IMR-90 (cell line): Measurements from ENCODE around the gene TMEM52. TPM values are rescaled to one million over a fixed set of nuclear protein-coding genes. Genes with fewer than 3 reads are reported as not detected.

ENCODE experiments used
- ATAC-seq: fragments of 200-7000 bp; cut with Tn5 transposase; 2 replicates; pipeline ENCODE4 v1.9.1; 2020; ENCODE audit warnings: low read depth, mild to moderate bottlenecking, moderate library complexity
- BruUV-seq: library from RNA; stranded (reverse); fragments of 400-500 nt; replicated peaks from 2 replicates; lab custom pipeline; 2021; lab: Mats Ljungman, UMichigan
- CTCF ChIA-PET: fragments of 300-600 bp; formaldehyde crosslinking; extraction: SDS; loops from one replicate; lab custom pipeline; 2021; ENCODE audit warnings: antibody characterized with exemption; lab: Yijun Ruan, JAX
- POLR2A ChIA-PET: fragments of 300-600 bp; sonication (Branson Sonifier 250); formaldehyde crosslinking; loops from one replicate; lab custom pipeline; 2022; ENCODE audit warnings: antibody characterized with exemption; ENCODE audit not compliant: unreplicated experiment; lab: Charles Lee
- DNase-seq: peaks from one replicate; pipeline ENCODE4 v3.0.0; 2013
- H2AFZ ChIP-seq: replicated peaks from 2 replicates; pipeline ENCODE3; 2013; ENCODE audit warnings: low read length, mild to moderate bottlenecking; ENCODE audit not compliant: poor library complexity
- H2AK5ac ChIP-seq: 2 replicates; pipeline ENCODE4 v1.6.1; 2013; ENCODE audit warnings: low read depth, low read length, inconsistent platforms
- H2AK9ac ChIP-seq: replicated peaks from 2 replicates; pipeline ENCODE3; 2013; ENCODE audit warnings: mild to moderate bottlenecking, low read depth, low read length, moderate library complexity; ENCODE audit not compliant: poor library complexity
- H2BK120ac ChIP-seq: 2 replicates; pipeline ENCODE4 v1.6.1; 2013; ENCODE audit warnings: low read depth, low read length, inconsistent platforms
- H2BK15ac ChIP-seq: 3 replicates; pipeline ENCODE4 v1.6.1; 2013; ENCODE audit warnings: low read depth, low read length, inconsistent platforms
- H2BK20ac ChIP-seq: 2 replicates; pipeline ENCODE4 v1.6.1; 2013; ENCODE audit warnings: low read depth, mild to moderate bottlenecking, inconsistent platforms, low read length, moderate library complexity
- H2BK5ac ChIP-seq: 2 replicates; pipeline ENCODE4 v1.6.1; 2013; ENCODE audit warnings: mild to moderate bottlenecking, low read depth, low read length, inconsistent platforms; ENCODE audit not compliant: poor library complexity, severe bottlenecking
- H3K14ac ChIP-seq: replicated peaks from 2 replicates; pipeline ENCODE4 v1.6.1; 2013; ENCODE audit warnings: low read depth, low read length, inconsistent platforms
- H3K18ac ChIP-seq: 2 replicates; pipeline ENCODE4 v1.6.1; 2013; ENCODE audit warnings: low read depth, low read length, control low read depth
- H3K23ac ChIP-seq: 2 replicates; pipeline ENCODE4 v1.6.1; 2013; ENCODE audit warnings: low read depth, low read length, inconsistent platforms
- H3K27ac ChIP-seq: 2 replicates; pipeline ENCODE4 v1.5.1; 2013; ENCODE audit warnings: mild to moderate bottlenecking, control low read depth, low read length; ENCODE audit not compliant: insufficient read depth
- H3K27me3 ChIP-seq: 2 replicates; pipeline ENCODE4 v1.6.1; 2013; ENCODE audit warnings: low read length; ENCODE audit not compliant: control insufficient read depth, insufficient read depth
- H3K36me3 ChIP-seq: 2 replicates; pipeline ENCODE4 v1.6.1; 2013; ENCODE audit warnings: low read length, mixed read lengths; ENCODE audit not compliant: control insufficient read depth, insufficient read depth
- H3K4ac ChIP-seq: 2 replicates; pipeline ENCODE4 v1.6.1; 2013; ENCODE audit warnings: low read depth, low read length, inconsistent platforms
- H3K4me1 ChIP-seq: 2 replicates; pipeline ENCODE4 v1.6.1; 2013; ENCODE audit warnings: low read length, mixed read lengths; ENCODE audit not compliant: control insufficient read depth, insufficient read depth
- H3K4me2 ChIP-seq: 2 replicates; pipeline ENCODE4 v1.6.1; 2013; ENCODE audit warnings: low read depth, mild to moderate bottlenecking, control low read depth, low read length, moderate library complexity
- H3K4me3 ChIP-seq: 2 replicates; pipeline ENCODE4 v1.5.1; 2013; ENCODE audit warnings: low read depth, mild to moderate bottlenecking, control low read depth, low read length, moderate library complexity; ENCODE audit not compliant: insufficient read depth
- H3K56ac ChIP-seq: 2 replicates; pipeline ENCODE4 v1.6.1; 2013; ENCODE audit warnings: low read length, inconsistent platforms; ENCODE audit not compliant: insufficient read depth; ENCODE audit errors: extremely low read depth
- H3K79me1 ChIP-seq, 2 experiments: 2 replicates each; pipeline ENCODE4 v1.6.1; 2013; ENCODE audit warnings: low read length in 2 of 2, inconsistent platforms in 1 of 2, low read depth in 1 of 2
- H3K9ac ChIP-seq: 2 replicates; pipeline ENCODE4 v1.6.1; 2013; ENCODE audit warnings: low read depth, low read length, control low read depth
- H3K9me1 ChIP-seq: 2 replicates; pipeline ENCODE4 v1.6.1; 2013; ENCODE audit warnings: low read length, inconsistent platforms; ENCODE audit not compliant: insufficient read depth
- H3K9me3 ChIP-seq: 2 replicates; pipeline ENCODE4 v1.6.1; 2013; ENCODE audit warnings: low read length; ENCODE audit not compliant: control insufficient read depth, insufficient read depth
- H4K20me1 ChIP-seq: 2 replicates; pipeline ENCODE4 v1.6.1; 2013; ENCODE audit warnings: low read length, inconsistent platforms; ENCODE audit not compliant: insufficient read depth
- H4K5ac ChIP-seq: 2 replicates; pipeline ENCODE4 v1.6.1; 2013; ENCODE audit warnings: mild to moderate bottlenecking, low read depth, low read length, control low read depth
- H4K8ac ChIP-seq, 2 experiments: 2 replicates each; pipeline ENCODE4 v1.6.1; 2013; ENCODE audit warnings: low read depth in 2 of 2, low read length in 2 of 2, control low read depth in 1 of 2, inconsistent platforms in 1 of 2
- H4K91ac ChIP-seq: 2 replicates; pipeline ENCODE4 v1.6.1; 2013; ENCODE audit warnings: low read depth, low read length, inconsistent platforms; ENCODE audit not compliant: insufficient read depth
- BHLHE40 ChIP-seq: fragments of 150-350 bp; IDR thresholded peaks from 2 replicates; pipeline ENCODE4 v1.6.1; 2016; ENCODE audit warnings: mild to moderate bottlenecking, low read depth, low read length
- CEBPB ChIP-seq: IDR thresholded peaks from 2 replicates; pipeline ENCODE4 v1.6.1; 2012; ENCODE audit warnings: low read depth, low read length, improper control_type of control experiment
- CTCF ChIP-seq: conservative IDR thresholded peaks from 2 replicates; pipeline ENCODE4 v1.5.1; 2012; ENCODE audit warnings: mild to moderate bottlenecking, low read depth, low read length, improper control_type of control experiment
- MAFK ChIP-seq: IDR thresholded peaks from 2 replicates; pipeline ENCODE4 v1.6.1; 2012; ENCODE audit warnings: low read depth, low read length, improper control_type of control experiment
- MXI1 ChIP-seq: IDR thresholded peaks from 2 replicates; pipeline ENCODE4 v1.6.1; 2012; ENCODE audit warnings: low read depth, mild to moderate bottlenecking, low read length, moderate library complexity, borderline replicate concordance
- NFE2L2 ChIP-seq: fragments of 150-350 bp; IDR thresholded peaks from 2 replicates; pipeline ENCODE4 v1.6.1; 2016; ENCODE audit warnings: low read depth, mild to moderate bottlenecking, low read length
- RFX5 ChIP-seq: IDR thresholded peaks from 2 replicates; pipeline ENCODE4 v1.8.0; 2012; ENCODE audit warnings: low read depth, mild to moderate bottlenecking, low read length, moderate library complexity
- SMC3 ChIP-seq: fragments of 150-350 bp; IDR thresholded peaks from 2 replicates; pipeline ENCODE4 v1.6.1; 2016; ENCODE audit warnings: low read depth, mild to moderate bottlenecking, antibody characterized with exemption, low read length, moderate library complexity
- WGBS, 2 experiments: methylation state at CpG; one replicate each; pipeline versions ENCODE4 v1.1.5 to v1.1.7; 2013; ENCODE audit warnings: missing lambda C conversion rate in 2 of 2; ENCODE audit not compliant: insufficient read length in 1 of 2; ENCODE audit errors: extremely low coverage in 2 of 2; 5-methylcytosine and 5-hydroxymethylcytosine counted together
- dilution Hi-C: fragments of 300-500 bp; cut with HindIII; formaldehyde crosslinking; loops from one replicate; pipeline ENCODE4 v1.14.3; 2018; ENCODE audit warnings: low sequenced_read_pairs; ENCODE audit not compliant: unreplicated experiment
- in situ Hi-C: fragments of 300-500 bp; cut with MboI; formaldehyde crosslinking; loops from 3 replicates; pipeline ENCODE4 v1.14.3; 2019; ENCODE audit warnings: low sequenced_read_pairs, inconsistent platforms, mixed read lengths
- intact Hi-C: fragments of 100-400 bp; cut with micrococcal nuclease; formaldehyde crosslinking; loops from 2 replicates; pipeline ENCODE4 v1.10.0; 2022
- polyA plus RNA-seq, 3 experiments: library from polyadenylated mRNA; depleted of rRNA; stranded (reverse); fragments of >200 nt; gene quantifications; 2 replicates each; pipeline ENCODE4 v1.2.3, GENCODE V29; 2012; ENCODE audit warnings: low replicate concordance in 1 of 3
- total RNA-seq: library from RNA; depleted of rRNA; stranded (reverse); fragments of >200 nt; gene quantifications from 2 replicates; pipeline ENCODE4 v1.2.3, GENCODE V29; 2012
- TF ChIP-seq, protein P1 (sequence below): fragments of 150-350 bp; IDR thresholded peaks from 2 replicates; pipeline ENCODE4 v1.6.1; 2017; ENCODE audit warnings: mild to moderate bottlenecking, antibody characterized with exemption, low read length, low read depth

The TMEM52 gene
- total and polyA plus RNA-seq, 2 of the 4 experiments (the other 2 are of a cell fraction): 0.54 to 1.3 TPM

GRCh38 chr1:1942753-1943656, 23.9 kb upstream of the TMEM52 start (continued):
- no peak for TF ChIP-seq CEBPB
- TF ChIP-seq RFX5: no peak

GRCh38 chr1:1941868-1942752, 23.0 kb upstream of the TMEM52 start:
- ChIA-PET CTCF (no interaction called here), POLR2A (no interaction called here)
- Histone ChIP-seq H2BK5ac (no peak overlapping the region), H2BK120ac (no peak overlapping the region), H3K18ac (no peak overlapping the region), H2AFZ (no peak overlapping the region), H2BK15ac (no peak overlapping the region), H3K9me3 (no peaks in the 10 kb centered on the region), H3K27ac (no peak overlapping the region), H4K20me1 (no peaks in the 10 kb centered on the region), H2AK5ac (no peak overlapping the region), H3K27me3 (peaks cover 27% of the 10 kb centered on the region), H3K56ac (no peak overlapping the region), H3K4me1 (no peaks in the 10 kb centered on the region), H3K36me3 (no peaks in the 10 kb centered on the region), H3K79me1 (no peaks in the 10 kb centered on the region), H2AK9ac (no peak overlapping the region), H4K8ac (no peak overlapping the region), H3K4me2 (no peak overlapping the region), H3K9me1 (peaks cover 7% of the 10 kb centered on the region; the same call in 1 of the 2 replicates), H4K91ac (no peak overlapping the region), H3K4ac (no peak overlapping the region), H3K4me3 (no peak overlapping the region), H3K9ac (no peak overlapping the region), H2BK20ac (no peak overlapping the region), H4K5ac (no peak overlapping the region), H3K23ac (no peak overlapping the region), H3K14ac (no peak overlapping the region)
- WGBS, 2 experiments: 68% methylated on average over 14 of the region's 39 CpGs; no CpG with 5 or more reads in 1 of the 2 experiments
- DNase-seq: no peak
- in situ Hi-C loops (no loop called here), intact Hi-C loops (loop anchor here (5.0 kb wide), 1 partner anchor 230 kb away; no protein-coding TSS in a partner anchor), dilution Hi-C loops (no loop called here)
- no TSS peak for BruUV-seq
- no peak for ATAC-seq
- TF ChIP-seq MAFK: no peak
- TF ChIP-seq RFX5: no peak
- no peak for TF ChIP-seq MXI1
- no peak for TF ChIP-seq CEBPB
- no peak for TF ChIP-seq BHLHE40
- no peak for TF ChIP-seq SMC3
- no peak for TF ChIP-seq NFE2L2
- no peak for TF ChIP-seq CTCF
- TF ChIP-seq, protein P1, sequence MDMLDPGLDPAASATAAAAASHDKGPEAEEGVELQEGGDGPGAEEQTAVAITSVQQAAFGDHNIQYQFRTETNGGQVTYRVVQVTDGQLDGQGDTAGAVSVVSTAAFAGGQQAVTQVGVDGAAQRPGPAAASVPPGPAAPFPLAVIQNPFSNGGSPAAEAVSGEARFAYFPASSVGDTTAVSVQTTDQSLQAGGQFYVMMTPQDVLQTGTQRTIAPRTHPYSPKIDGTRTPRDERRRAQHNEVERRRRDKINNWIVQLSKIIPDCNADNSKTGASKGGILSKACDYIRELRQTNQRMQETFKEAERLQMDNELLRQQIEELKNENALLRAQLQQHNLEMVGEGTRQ: no peak
